SHP77 treated with DMSO at 0.1 percent for 48 hours (cell line): ENCODE measurements around the gene HECTD2.
"Not testable (repeated sequence)": the region's sequence is repeated elsewhere in the genome, so short reads cannot be mapped to it uniquely, and the experiment has no call there.

ENCODE experiments used
- DNase-seq: peaks from one replicate; lab custom pipeline; 2025; lab: John Stamatoyannopoulos, UW

The HECTD2 gene

DNA sequence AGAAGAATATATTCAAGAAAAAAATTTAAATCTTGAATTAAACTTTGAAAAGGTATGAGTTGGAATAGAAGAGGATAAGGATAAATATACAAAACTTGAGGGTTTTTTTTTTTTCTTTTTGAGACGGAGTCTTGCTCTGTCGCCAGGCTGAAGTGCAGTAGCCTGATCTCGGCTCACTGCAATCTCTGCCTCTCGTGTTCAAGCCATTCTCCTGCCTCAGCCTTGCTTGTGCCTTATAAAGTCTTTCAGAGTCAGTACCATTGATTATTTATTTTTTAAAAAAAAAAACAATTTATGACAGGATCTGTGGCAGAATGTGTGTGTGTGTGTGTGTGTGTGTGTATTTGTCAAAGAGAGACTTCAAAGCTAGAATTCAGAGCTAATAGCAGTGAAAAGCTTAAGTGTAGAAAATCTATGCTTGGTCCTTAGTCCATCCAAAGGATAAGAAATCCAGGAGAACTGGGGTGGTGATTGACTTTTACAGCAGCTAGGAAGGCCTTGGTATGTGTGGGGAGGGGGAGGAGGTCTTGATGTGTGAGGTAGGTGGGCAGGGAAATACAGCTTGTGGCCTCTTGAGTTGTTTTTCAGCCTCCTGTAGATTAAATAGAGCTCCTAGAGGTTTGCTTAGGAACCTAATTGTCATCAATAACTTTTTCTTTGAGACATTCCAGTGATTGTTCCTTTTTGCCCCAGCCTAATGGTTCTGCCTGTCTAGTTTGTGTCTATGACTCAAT lies 2.4 kb downstream of the HECTD2 start:
- DNase-seq = no peak

DNA sequence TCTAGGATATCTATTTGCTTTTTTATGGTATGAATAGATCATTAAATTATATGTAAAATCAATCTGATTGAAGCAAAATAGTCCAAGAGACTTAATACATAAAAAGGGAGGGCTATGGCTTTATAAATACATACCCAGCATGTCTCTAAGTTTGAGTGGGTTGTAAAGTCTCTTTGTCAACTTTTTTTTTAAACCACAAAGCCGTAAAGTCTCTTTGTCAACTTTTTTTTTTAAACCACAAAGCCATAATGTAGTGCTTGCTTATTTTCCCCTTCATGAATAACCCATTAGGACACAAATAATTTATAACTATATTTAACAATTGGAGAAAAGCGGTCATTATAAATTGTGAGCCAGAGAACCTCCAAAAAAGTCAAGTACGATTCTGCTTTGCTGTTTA lies 5.7 kb downstream of the HECTD2 start:
- DNase-seq = no peak

DNA sequence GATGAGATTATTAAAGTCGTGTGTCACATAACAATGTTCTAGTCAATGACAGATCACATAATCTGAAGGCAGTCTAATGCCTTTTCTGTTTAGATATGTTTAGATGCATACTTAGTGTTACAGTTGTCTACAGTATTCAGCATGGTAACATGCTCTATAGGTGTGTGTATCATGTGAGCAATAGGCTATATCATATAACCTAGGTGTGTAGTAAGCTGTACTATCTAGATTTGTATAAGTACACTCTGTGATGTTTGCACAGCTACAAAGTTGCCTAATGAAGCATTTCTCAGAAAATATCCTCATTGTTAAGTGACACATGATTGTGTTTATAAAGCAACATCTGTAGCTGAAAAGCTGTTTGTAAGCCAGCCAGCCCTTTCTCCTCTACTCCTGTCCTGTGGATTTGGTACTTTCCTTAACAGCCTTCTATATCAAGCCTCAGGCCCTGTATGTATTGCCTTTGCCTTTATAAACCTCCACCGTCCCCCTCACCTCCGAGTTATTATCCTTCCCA lies 6.3 kb downstream of the HECTD2 start:
- DNase-seq = no peak

DNA sequence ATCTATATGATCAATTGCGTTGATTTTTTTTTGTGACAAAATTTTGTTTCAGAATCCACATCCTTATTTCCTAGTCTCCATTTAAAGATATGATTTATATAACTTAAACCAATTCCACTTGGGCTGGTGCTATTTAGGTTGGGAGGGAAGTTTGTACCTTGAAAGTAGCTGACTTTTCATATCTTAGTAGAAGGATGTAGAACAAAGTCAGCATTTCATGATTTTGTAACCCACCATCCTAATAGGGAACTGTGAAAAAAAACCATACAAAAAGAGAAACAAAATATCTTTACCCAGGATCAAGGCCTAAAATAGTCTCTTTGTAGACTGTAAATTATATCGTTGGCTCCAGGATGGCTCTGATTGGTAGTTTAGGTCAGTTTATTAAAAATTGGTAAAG lies 8.3 kb downstream of the HECTD2 start:
- no peak for DNase-seq

DNA sequence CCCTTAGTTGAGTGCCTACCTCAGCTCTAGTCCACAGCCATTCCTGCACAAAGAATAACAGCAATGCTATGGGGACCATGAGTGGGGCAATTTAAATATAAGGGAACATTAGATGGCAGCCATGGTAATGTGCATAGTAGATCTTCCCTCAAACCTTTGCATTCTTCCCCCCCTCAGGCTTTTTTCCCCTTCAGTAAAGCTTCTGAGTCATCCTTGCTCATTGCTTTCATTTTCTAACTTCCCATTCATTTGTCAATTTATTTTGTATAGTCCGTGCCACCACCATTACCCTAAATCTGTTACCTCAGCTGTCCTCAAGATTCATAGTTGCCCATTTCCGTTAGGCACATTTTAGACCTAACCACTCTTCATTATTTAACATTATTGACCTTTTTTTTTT lies 10.7 kb downstream of the HECTD2 start:
- no peak for DNase-seq

DNA sequence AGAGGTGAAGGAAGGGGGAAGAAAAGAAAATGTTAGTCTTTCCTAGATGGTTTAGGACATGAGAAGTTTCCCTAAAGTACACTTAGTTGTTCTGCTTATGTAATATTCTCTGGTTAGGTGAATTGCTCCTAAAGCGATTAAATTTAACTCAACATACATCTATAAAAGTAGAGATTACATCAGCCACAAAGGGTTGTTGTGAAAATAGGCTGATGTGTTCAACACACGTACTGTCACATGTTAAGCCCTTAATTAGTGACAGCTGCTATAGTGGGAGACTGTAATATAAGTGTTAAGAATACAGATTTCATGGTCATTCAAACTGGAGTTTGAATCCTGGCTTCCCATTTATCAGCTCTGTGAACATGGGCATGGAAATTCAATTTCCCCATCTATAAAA lies 12.8 kb downstream of the HECTD2 start:
- DNase-seq = no peak

DNA sequence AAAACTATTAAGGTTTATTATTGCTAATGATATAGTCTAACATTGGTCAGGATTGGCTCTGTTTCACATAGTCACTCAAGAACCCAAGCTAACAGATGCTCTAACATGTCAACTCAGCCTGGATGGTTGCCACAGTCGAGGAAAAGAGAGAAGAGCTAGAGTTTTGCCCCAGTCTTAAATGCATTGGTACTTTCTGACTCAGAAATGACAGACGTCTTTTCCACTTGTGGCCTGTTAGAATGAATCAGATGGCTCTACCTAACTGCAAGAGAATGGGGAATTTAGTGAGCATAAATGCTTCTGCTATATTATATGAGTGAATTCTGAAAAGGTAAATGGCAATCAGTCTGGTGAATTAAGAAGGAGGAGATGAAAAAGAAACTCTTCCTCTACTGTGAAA lies 13.9 kb downstream of the HECTD2 start:
- DNase-seq = no peak

DNA sequence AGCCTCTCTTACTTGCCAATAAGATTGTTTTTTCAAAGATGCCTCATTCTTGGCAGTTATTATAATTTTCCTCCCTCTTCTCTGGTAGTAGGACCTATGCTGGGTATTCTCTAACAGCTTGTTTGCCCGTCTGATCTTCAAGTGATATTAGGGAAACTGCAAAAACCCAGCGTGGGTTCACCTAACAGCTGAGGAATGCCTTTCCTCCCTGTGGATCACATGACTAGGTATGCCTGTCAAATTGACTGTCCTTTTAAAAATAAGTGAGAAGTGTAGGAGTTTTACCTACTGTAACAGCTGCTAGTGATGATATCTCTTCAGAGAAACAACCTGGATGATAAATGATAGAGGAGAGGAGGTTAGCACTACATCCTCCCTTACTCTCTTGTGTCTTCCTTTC lies 22.0 kb downstream of the HECTD2 start:
- DNase-seq = no peak

DNA sequence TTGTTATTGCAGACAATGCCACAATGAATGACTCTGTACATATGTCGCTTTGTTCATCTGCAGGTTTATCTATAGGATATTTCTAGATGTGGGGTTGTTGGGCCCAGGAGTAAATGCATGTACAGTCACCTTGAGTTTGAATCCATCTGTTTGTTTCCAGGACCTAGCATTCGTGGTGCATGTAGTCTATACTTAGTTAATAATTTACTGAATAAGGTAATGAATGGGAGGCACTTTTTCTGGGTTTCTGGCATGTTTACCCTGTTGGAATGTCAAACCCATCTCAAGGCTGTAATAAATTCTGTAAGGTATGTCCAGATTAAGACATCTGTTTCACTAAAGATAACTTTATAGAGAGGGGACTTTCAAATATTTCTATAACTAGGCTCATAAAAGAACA lies 23.5 kb downstream of the HECTD2 start:
- no peak for DNase-seq

DNA sequence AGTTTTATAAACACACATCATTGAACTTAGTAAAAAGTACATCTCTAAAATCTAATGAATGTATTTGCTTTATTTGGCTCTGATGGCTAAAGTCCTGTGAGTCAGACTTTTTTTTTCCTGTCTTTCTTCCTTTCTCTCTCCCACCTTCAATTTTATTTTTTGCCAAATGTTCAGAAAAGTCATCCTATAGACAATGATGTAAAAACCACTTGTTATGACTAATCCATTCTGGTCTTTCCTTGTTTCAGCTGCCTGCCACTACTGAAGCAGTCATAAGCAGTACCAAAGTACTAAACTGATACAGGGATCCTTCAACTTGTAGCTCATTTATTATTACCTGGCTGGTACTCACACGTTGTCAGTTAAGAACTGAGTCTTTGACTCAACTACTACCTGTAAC lies 23.9 kb downstream of the HECTD2 start:
- no peak for DNase-seq

DNA sequence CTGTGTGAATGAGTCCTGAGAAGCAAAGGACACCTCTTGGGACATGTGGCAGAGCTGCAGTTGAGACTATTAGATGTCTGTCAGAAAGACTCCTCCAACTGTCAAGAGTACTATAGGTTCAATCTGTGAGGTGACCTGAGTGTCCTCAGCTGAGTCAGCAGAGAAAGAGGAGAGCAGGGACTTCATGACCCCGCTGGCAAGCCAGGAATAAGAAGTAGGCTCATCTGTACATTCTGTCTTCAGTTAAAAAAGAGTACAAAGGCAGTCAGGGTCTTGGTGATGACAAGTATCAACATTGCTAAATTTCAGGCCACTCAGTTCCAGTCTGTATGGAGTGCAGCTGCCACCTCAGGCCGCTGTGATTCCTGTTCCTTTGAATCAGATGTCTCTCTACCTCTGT lies 25.1 kb downstream of the HECTD2 start:
- no peak for DNase-seq

DNA sequence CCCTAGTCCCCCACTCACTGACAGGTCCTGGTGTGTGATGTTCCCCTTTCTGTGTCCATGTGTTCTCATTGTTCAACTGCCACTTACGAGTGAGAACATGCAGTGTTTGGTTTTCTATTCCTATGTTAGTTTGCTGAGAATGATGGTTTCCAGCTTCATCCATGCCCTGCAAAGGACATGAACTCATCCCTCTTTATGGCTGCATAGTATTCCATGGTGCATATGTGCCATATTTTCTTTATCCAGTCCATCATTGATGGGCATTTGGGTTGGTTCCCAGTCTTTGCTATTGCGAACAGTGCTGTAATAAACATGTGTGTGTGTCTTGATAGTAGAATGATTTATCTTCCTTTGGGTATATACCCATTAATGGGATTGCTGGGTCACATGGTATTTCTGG lies 28.1 kb downstream of the HECTD2 start:
- DNase-seq = not testable (repeated sequence)

DNA sequence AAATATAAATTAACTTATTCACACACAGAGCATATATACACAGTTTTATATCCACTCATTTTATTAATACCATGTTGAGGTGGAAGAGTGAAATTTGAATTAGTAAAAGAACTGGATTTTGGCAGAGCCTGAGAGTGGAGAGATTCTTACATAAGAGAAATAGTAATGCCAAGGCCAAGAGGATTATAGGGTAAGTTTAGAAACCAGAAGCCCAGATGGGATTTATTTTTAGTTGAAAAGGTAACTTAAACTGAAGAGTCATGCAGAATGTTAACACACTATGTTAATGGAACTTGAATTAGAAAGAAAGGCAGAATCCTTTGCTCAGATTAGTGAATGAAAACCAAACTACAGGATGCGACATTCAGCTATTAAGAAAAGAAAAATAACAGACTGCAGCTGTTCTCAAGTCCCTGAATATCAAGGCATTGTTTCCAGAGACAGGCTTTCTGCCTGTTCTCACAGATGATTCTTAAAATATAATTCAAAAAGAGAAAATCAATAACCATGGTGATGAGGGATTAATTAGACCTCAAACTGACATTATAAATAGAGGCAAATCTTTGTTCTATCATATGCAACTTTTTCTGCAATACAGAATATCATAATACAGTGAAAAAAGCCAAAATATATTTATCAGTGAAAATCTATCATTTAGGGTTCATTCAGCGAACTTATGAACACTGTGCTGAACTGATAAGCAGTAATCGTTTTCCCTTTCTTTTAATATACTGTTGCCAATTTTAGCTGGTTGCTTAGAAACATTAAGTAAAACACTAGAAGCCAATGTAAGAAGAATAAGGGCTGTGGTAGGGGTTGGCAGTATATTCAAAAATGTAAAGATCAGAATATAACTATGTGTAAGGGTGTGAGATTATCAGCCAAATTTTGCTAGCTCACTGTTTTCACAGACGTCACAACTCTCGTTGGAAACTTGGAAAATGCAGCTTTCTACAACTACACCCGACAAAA lies 34.4 kb downstream of the HECTD2 start:
- no peak for DNase-seq

DNA sequence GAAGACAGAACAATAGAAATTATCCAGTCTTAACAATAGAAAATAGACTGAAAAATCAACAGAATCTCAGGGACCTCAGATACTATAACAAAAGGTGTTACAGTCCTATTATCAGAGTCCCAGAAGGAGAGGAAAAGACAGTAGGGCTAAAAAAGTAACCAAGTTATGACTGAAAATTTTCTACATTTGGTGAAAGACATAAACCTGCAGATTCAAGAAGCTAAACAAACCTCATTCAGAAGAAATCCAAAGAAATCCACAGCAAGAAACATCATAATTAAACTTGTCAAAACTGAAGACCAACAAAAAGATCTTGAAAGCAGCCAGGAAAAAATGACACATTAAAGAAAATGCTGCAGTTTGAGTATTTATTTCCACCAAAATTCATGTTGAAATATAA lies 41.9 kb downstream of the HECTD2 start:
- no peak for DNase-seq

DNA sequence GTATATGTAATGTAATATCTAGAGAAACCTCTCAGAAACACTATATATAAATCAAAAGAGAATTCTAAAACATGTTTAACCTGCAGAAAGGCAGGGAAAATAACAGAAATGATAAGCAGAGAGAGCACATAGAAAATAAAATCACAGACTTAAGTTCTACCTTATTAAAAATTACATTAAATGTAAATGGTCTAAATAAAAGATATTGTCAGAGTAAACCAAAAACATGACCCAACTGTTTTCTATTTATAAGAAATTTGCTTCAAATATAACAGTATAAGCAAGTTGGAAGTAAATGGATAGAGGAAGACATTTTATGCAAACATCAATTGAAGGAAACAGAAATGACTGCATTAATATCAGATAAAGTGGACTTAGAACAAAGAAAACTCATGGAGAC lies 43.4 kb downstream of the HECTD2 start:
- no peak for DNase-seq

DNA sequence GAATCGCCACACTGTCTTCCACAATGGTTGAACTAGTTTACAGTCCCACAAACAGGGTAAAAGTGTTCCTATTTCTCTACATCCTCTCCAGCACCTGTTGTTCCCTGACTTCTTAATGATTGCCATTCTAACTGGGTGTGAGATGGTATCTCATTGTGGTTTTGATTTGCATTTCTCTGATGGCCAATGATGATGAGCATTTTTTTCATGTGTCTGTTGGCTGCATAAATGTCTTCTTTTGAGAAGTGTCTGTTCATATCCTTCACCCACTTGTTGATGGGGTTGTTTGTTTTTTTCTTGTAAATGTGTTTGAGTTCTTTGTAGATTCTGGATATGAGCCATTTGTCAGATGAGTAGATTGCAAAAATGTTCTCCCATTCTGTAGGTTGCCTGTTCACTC lies 45.0 kb downstream of the HECTD2 start:
- DNase-seq = not testable (repeated sequence)

DNA sequence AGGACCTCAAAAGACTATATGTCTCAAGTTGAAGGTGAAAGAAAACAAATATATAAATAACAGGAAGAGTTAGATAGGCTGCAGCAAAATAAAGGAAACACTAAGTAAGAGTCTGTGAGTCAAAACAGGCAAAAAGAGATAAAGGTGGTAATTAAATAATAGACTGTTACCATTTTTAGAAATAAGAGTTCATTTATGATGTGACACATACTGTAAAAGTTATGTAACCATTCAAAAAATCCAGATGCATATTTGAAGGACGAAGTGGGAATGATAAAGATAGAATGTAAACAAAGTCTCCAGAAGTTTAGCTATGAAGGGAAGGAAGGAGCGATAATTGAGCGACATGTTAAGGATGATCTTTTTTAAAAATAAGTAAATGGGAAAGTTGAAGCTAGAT lies 50.5 kb downstream of the HECTD2 start:
- no peak for DNase-seq

DNA sequence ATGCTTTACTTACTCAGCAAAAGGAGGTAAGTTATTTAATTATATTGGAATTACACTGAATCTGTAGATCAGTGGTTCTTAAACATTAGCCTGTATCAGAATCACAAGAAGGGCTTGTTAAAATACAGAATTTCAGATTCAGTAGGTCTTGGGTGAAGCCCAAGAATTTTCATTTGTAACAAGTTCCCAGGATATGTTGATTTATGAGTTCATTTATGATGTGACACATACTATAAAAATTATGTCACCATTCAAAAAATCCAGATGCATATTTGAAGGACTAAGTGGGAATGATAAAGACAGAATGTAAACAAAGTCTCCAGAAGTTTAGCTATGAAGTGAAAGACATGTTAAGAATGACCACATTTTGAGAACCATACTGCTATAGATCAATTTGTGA lies 52.3 kb downstream of the HECTD2 start:
- no peak for DNase-seq

DNA sequence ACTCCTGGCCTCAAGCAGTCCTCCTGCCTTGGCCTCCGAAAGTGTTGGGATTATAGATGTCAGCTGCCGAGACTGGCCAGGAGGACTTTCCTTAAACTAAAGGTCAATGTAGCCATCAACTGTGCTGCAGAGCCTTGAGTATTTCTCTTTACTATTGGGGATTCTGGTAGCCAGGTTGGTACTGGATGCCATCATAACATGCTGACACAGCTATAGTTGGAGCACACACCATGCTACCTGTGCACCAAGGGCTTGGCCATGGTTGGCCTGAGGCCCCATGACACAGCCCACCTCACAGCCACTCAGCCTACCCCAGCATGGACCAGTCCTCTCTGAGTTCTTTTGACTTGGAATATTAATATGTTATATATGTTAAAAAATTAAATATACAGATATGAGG lies 54.4 kb downstream of the HECTD2 start:
- DNase-seq = no peak

DNA sequence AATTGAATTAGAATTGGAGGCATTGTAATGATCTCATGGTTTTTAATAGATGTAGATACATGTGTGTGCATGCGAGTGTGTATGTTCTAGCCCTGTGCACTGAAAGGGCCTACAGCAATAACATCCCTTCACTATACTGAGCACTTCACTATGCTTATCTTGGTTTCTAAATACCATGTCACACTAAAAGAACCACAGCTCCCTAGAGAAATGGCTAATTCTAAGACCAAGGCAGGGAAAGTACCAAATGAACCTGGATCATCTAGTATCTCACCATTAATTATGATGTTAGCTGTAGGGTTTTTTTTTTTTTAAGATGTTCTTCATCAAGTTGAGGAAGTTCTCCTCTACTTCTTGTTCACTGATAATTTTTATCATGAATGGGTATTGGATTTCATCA lies 55.1 kb downstream of the HECTD2 start:
- DNase-seq = no peak

DNA sequence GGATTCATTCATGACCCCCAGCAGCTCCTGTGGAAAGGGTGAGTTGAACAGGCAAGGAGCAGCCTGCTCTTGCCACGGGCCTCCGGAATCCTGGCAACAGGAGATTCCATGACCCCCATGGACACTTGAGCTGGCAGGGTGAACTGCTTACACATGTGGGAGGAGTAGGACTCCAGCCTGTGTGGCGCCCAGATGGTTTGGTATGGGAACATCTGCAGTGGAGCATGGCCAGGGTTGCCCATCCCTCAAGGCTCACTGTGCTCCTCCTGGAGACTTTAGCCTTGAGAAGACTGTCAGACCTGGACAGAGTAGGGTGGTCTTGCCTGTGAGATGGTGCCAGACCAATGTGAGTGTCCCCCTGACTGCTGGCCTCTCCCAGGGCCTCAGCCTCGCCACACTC lies 57.0 kb downstream of the HECTD2 start:
- DNase-seq = no peak

DNA sequence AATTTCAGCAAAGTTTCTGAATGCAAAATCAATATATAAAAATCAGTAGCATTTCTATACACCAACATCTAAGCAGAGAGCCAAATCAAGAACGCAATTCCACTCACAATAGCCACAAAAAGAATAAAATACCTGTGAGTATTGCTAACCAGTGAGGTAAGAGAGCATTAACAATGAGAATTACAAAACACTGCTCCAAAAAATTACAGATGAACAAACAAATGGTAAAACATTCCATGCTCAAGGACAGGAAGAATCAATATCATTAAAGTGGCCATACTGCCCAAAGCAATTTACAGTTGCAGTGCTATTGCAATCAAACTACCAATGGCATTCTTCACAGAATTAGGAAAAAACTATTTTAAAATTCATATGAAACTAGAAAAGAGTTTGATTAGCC lies 61.5 kb downstream of the HECTD2 start:
- no peak for DNase-seq

DNA sequence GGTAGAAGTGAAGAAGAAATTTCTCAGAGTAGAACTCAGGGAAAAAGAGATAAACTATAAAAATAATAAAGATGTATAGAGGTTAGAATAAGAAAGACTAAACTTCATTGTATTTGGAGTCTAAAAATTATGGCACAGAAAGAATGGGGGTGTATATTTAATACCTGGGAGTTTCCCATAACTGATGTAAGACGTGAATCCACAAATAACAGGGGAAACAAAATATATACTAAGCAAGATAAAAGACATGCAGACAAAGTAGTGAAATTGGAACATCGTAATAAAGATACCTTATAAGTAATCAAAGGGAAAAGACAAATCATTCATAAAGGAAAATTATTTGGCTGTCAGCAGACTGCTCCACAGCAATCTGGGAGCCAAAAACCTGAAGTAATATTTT lies 62.8 kb downstream of the HECTD2 start:
- DNase-seq = no peak
